Kidney epithelial cell (primary cell): Measurements from ENCODE around the gene ACACA. TPM values are rescaled to one million over a fixed set of nuclear protein-coding genes. Genes with fewer than 3 reads are reported as not detected.

Source experiments
- DNase-seq: peaks from one replicate; pipeline ENCODE4 v3.0.0-alpha.2; 2010; ENCODE audit warnings: low read depth
- H3K27me3 ChIP-seq: 2 replicates; pipeline ENCODE4 v1.6.0; 2011; ENCODE audit warnings: low read length; ENCODE audit not compliant: control insufficient read depth, insufficient read depth
- H3K36me3 ChIP-seq: 2 replicates; pipeline ENCODE4 v1.5.1; 2011; ENCODE audit warnings: low read length; ENCODE audit not compliant: control insufficient read depth, insufficient read depth
- H3K4me3 ChIP-seq: 2 replicates; pipeline ENCODE4 v1.5.1; 2011; ENCODE audit warnings: low read depth, mild to moderate bottlenecking, control low read depth, low read length
- total RNA-seq: library from RNA; depleted of rRNA; stranded (reverse); fragments of >200 nt; gene quantifications from 2 replicates; pipeline ENCODE4 v1.2.3, GENCODE V29; 2015
- TF ChIP-seq, protein P1 (sequence below): IDR thresholded peaks from 2 replicates; pipeline ENCODE4 v1.5.1; 2011; ENCODE audit warnings: mild to moderate bottlenecking, moderate library complexity, low read length, control low read depth, inconsistent platforms; ENCODE audit not compliant: insufficient read depth, poor library complexity, severe bottlenecking

Gene ACACA
- total RNA-seq, 1 donor from 2014 or later: 54.2 TPM

DNA sequence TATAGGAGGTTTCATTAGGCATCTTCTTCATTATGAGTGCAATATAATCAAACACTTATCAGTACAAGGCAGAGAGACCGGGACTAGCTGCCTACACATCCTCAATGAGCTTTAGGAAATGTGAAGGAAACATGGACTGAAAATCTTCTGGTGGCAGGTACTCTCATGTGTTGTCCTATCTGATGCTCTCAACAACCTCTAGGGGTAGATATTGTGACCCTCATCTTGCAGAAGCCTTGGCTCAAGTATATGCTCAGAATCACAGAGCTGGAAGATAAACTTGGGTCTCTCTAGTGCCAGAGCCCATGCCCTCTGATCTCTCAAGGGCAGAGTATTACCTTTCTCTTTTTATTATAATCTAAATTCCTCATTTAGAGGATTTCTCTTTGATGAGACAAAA lies 212.4 kb downstream of the ACACA start:
- TF ChIP-seq, protein P1, sequence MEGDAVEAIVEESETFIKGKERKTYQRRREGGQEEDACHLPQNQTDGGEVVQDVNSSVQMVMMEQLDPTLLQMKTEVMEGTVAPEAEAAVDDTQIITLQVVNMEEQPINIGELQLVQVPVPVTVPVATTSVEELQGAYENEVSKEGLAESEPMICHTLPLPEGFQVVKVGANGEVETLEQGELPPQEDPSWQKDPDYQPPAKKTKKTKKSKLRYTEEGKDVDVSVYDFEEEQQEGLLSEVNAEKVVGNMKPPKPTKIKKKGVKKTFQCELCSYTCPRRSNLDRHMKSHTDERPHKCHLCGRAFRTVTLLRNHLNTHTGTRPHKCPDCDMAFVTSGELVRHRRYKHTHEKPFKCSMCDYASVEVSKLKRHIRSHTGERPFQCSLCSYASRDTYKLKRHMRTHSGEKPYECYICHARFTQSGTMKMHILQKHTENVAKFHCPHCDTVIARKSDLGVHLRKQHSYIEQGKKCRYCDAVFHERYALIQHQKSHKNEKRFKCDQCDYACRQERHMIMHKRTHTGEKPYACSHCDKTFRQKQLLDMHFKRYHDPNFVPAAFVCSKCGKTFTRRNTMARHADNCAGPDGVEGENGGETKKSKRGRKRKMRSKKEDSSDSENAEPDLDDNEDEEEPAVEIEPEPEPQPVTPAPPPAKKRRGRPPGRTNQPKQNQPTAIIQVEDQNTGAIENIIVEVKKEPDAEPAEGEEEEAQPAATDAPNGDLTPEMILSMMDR: no peak
- H3K27me3 ChIP-seq: no peaks in the 10 kb centered on the region
- no peaks in the 10 kb centered on the region for H3K36me3 ChIP-seq
- DNase-seq: no peak
- H3K4me3 ChIP-seq: no peak overlapping the region

DNA sequence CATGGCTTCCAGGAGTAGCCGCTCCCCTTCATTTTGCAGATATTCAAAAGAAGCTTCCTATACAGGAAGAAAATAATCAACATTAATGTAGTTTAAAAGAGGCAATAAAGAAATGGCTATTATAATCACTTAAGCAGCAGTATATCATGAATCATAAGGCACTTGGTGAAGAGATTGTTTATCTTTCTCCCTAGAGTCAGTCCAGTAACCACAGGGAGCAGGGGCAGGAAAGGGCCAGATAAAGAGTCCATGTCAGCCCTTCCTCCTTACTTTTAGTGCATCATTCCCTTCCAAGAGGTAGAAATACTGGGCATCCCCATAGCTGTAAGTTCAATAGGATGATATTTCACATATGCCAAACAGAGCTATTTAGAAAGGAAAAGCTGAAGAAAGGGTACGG lies 215.4 kb downstream of the ACACA start:
- TF ChIP-seq, protein P1: no peak

DNA sequence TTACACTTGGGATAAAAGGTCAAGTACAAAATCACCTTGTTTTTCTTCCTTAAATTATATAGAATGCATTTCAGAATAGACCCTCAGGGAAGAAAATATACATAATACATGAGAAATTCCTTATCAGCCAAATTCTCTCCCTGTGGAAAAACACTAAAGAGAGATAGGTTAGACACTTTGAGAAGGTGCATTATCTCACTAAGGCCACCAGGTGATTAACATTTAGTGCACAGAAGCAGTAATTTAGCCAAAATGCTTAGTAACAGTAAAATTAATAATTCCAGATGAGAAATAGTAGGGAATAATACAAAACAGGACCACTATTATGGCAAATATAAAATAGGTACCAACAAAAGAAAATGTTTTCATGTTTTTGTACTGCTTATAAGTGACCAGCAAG lies 216.1 kb downstream of the ACACA start:
- DNase-seq: no peak
- TF ChIP-seq, protein P1: no peak
- Histone ChIP-seq H3K27me3 (no peaks in the 10 kb centered on the region), H3K4me3 (no peak overlapping the region), H3K36me3 (peaks cover 1% of the 10 kb centered on the region)

More for the DNA sequence above, 215.4 kb downstream of the ACACA start:
- no peak for DNase-seq
- H3K36me3 ChIP-seq: peaks cover 1% of the 10 kb centered on the region
- no peaks in the 10 kb centered on the region for H3K27me3 ChIP-seq
- H3K4me3 ChIP-seq: no peak overlapping the region

DNA sequence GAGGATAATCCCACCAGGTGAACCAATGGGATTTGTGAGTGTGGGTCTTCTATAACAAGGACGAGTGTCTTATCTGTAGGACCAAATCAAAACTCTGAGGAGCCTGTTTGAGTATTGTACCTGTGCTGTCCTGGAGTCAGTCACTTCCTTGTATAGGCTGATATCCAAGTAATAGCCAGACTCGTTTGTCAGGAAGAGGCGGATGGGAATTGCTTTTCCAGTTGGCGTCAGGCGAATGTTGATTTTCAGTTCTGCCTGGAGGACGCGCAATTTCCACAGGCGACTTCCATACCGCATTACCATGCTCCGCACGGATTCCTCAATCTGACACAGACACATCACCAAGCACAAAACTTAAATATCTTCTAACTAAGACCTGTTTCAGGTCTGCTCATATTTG lies 218.5 kb downstream of the ACACA start:
- TF ChIP-seq, protein P1: no peak
- DNase-seq: no peak
- H3K36me3 ChIP-seq: peaks cover 1% of the 10 kb centered on the region

DNA sequence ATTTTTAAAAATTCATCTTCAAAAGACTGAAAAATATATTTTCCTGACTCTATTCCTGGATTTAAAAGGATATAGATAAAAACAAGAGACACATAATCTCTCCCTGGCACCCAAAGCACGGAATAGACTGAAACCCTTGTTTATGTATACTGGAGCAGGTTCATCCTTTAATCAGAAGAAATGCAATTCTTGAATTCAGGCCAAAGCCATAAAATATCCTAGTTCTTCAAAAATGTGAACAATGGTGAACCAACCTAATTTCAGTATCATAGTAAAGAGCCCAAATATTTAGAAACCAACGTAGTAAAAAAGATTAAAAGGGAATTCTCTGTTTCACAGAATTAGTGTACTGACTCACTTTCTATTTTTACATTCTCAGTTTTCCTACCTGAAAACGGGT lies 219.4 kb downstream of the ACACA start:
- H3K36me3 ChIP-seq: peaks cover 1% of the 10 kb centered on the region
- no peaks in the 10 kb centered on the region for H3K27me3 ChIP-seq
- H3K4me3 ChIP-seq: no peak overlapping the region
- DNase-seq: no peak
- TF ChIP-seq, protein P1: no peak

More for the DNA sequence above, 218.5 kb downstream of the ACACA start:
- Histone ChIP-seq H3K4me3 (no peak overlapping the region), H3K27me3 (no peaks in the 10 kb centered on the region)

DNA sequence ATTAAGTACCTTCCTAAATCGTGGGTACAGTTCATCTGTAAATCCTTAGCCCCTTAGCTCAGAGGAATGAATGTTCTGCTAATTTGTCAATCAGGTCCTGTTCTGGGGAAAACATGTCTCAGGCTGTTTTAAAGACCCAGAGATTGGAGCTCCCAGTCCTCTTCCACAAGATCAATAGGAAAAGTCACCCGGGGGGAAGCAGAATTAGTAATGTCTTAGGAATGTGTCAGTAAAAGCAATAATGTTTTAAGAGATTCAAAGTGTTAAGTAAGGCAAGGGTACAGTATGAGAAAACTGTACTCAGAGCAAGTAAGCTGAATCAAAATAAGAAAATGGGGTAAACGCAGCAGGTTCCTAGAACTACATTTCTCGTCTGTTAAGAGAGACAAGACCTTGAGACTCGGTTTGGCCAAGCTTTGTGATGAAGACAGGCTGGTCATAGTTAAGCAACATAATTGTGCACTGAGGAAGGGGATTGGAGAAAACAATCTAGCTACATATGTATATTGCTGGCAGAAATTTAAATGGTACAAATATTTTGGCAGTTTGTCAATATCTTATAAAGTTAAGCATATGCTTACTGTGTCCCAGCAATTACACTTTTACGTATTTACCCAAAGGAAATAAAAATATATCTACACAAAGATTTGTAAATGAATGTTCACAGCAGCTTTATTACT lies 223.7 kb downstream of the ACACA start:
- TF ChIP-seq, protein P1: no peak
- DNase-seq: no peak
- Histone ChIP-seq H3K27me3 (no peaks in the 10 kb centered on the region), H3K36me3 (no peaks in the 10 kb centered on the region), H3K4me3 (no peak overlapping the region)
